Activated T-helper 1 cell treated with Interleukin-2 at 50 U/mL for 16 hours (primary cell): ENCODE results near the gene SYNPO2.

Experiments
- DNase-seq: peaks from one replicate; pipeline ENCODE4 v3.0.0-alpha.2; 2020; ENCODE audit warnings: low read depth

Gene SYNPO2

GRCh38 chr4:119068529-119068962, 179.9 kb downstream of the SYNPO2 start:
- no peak for DNase-seq

- DNase-seq, result no peak
Observed at GRCh38 chr4:119070301-119070700, 181.6 kb downstream of the SYNPO2 start.

- DNase-seq, result no peak
Observed at GRCh38 chr4:119080721-119081541, 192.3 kb downstream of the SYNPO2 start.

- no peak for DNase-seq
Observed at GRCh38 chr4:119081542-119081859, 192.8 kb downstream of the SYNPO2 start.

GRCh38 chr4:119081943-119082342, 193.3 kb downstream of the SYNPO2 start:
- no peak for DNase-seq

- no peak for DNase-seq
Observed at GRCh38 chr4:119082661-119083060, 194.0 kb downstream of the SYNPO2 start.

GRCh38 chr4:119084513-119084912, 195.9 kb downstream of the SYNPO2 start:
- DNase-seq, result no peak

GRCh38 chr4:119087121-119087520, 198.5 kb downstream of the SYNPO2 start:
- DNase-seq, result no peak

- no peak for DNase-seq
Observed at GRCh38 chr4:119087656-119088055, 199.0 kb downstream of the SYNPO2 start.

- DNase-seq, result no peak
Observed at GRCh38 chr4:119093042-119093827, 204.6 kb downstream of the SYNPO2 start.

- no peak for DNase-seq
Observed at GRCh38 chr4:119097282-119097900, 208.7 kb downstream of the SYNPO2 start.

- no peak for DNase-seq
Observed at GRCh38 chr4:119098306-119098705, 209.7 kb downstream of the SYNPO2 start.

- no peak for DNase-seq
Observed at GRCh38 chr4:119099227-119099810, 210.7 kb downstream of the SYNPO2 start.

- no peak for DNase-seq
Observed at GRCh38 chr4:119100655-119101054, 212.0 kb downstream of the SYNPO2 start.

- no peak for DNase-seq
Observed at GRCh38 chr4:119103263-119103662, 214.6 kb downstream of the SYNPO2 start.

- no peak for DNase-seq
Observed at GRCh38 chr4:119104644-119105273, 216.1 kb downstream of the SYNPO2 start.

- DNase-seq, result no peak
Observed at GRCh38 chr4:119105605-119106004, 217.0 kb downstream of the SYNPO2 start.

GRCh38 chr4:119106036-119107000, 217.7 kb downstream of the SYNPO2 start:
- no peak for DNase-seq

- DNase-seq, result no peak
Observed at GRCh38 chr4:119110121-119110520, 221.5 kb downstream of the SYNPO2 start.
